Measurements from ENCODE around the gene MAP7D2. TPM values are rescaled to one million over a fixed set of nuclear protein-coding genes. Genes with fewer than 3 reads are reported as not detected.

The MAP7D2 gene
- total and polyA plus RNA-seq, 9 of the 15 experiments (the other 6 are each of a cell fraction or from before 2014, with no cell fraction given): 0.01 to 0.04 (median 0.03) TPM; not detected in 4

GRCh38 chrX:20011608-20012007, 105.1 kb downstream of the MAP7D2 start:
- no peak overlapping the region for H3K27ac ChIP-seq (ENCODE audit: extremely low read depth, low read depth, low read length)
- no peaks in the 10 kb centered on the region for H3K79me2 ChIP-seq (ENCODE audit: control insufficient read depth, insufficient read depth, low read length)
- no peaks in the 10 kb centered on the region for H3K9me3 ChIP-seq (replicated peaks; ENCODE audit: control insufficient read depth, insufficient read depth, low read depth, low read length)
- no peak overlapping the region for H2AFZ ChIP-seq (ENCODE audit: low read depth, low read length)
- no peaks in the 10 kb centered on the region for H3K4me1 ChIP-seq (replicated peaks in 1 of 2; ENCODE audit: control insufficient read depth in 2 of 2, insufficient read depth in 2 of 2, low read length in 2 of 2)
- BruUV-seq (replicated peaks): no TSS peak
- FAIRE-seq (no peak), DNase-seq (ENCODE audit: extremely low read depth in 1 of 4, low spot score in 3 of 4) (no peak), ATAC-seq (no peak)
- ChIA-PET CTCF (ENCODE audit: low intra/inter-chr PET ratio) (no interaction called here), POLR2A (interaction anchor here (0.7 kb wide), 1 partner anchor 290 kb away, joined by 3 read pairs; no protein-coding TSS in a partner anchor)
- H4K20me1 ChIP-seq (replicated peaks; ENCODE audit: control insufficient read depth, insufficient read depth, low read length): no peaks in the 10 kb centered on the region
- 5% methylated on average over 3 of the region's 4 CpGs for WGBS (ENCODE audit: insufficient coverage, low coverage, missing lambda C conversion rate)
- no peaks in the 10 kb centered on the region for H3K36me3 ChIP-seq (ENCODE audit: control insufficient read depth, insufficient read depth, low read length)
- H3K4me3 ChIP-seq: no peak overlapping the region
- 0 out of 5 replicates have a peak, but pooled peaks cover 0 to 3% of the 10 kb centered on the region in 2 experiments for H3K27me3 ChIP-seq (ENCODE audit: control insufficient read depth in 2 of 2, insufficient read depth in 2 of 2, low read length in 2 of 2)
- H3K4me2 ChIP-seq (ENCODE audit: insufficient read depth, low read length): no peak overlapping the region
- intact Hi-C loops (cut with micrococcal nuclease): no loop called here
- H3K9me1 ChIP-seq (ENCODE audit: control insufficient read depth, insufficient read depth, low read length): no peaks in the 10 kb centered on the region
- in situ Hi-C loops (cut with MboI): no loop called here
- no peak for TF ChIP-seq THRB (CRISPR knock-in tag; conservative IDR thresholded peaks at IDR 0.05)
- no peak for TF ChIP-seq ZNF445 (CRISPR knock-in tag; IDR thresholded peaks at IDR 0.05; ENCODE audit: low read depth)
- TF ChIP-seq ZBTB40 (IDR thresholded peaks at IDR 0.05): no peak
- TF ChIP-seq ZBTB40 (CRISPR knock-in tag; IDR thresholded peaks at IDR 0.05): no peak
- no peak for TF ChIP-seq HDGF (IDR thresholded peaks at IDR 0.05)
- TF ChIP-seq CHD4 (IDR thresholded peaks at IDR 0.05; ENCODE audit: insufficient read depth, insufficient replicate concordance, low read depth, low read length, poor library complexity, severe bottlenecking): no peak
- no peak for TF ChIP-seq MNT (conservative IDR thresholded peaks at IDR 0.05)
- TF ChIP-seq ZNF197 (CRISPR knock-in tag; IDR thresholded peaks at IDR 0.05; ENCODE audit: low read depth): no peak
- no peak for TF ChIP-seq FOXK1 (CRISPR knock-in tag; IDR thresholded peaks at IDR 0.05; ENCODE audit: borderline replicate concordance)
- no peak overlapping the region for H3K9ac ChIP-seq (ENCODE audit: insufficient read depth in 1 of 2, low read depth in 2 of 2, low read length in 2 of 2)
